GM18907 (cell line): ENCODE data around the gene RYR1.
"Not testable (repeated sequence)": the region's sequence is repeated elsewhere in the genome, so short reads cannot be mapped to it uniquely, and the experiment has no call there.

ENCODE experiments used
- ATAC-seq: cut with Tn5 transposase; IDR thresholded peaks from one replicate; pipeline ENCODE4 v1.9.1; 2021; ENCODE audit warnings: mild to moderate bottlenecking, moderate library complexity; ENCODE audit not compliant: unreplicated experiment

Gene RYR1

DNA sequence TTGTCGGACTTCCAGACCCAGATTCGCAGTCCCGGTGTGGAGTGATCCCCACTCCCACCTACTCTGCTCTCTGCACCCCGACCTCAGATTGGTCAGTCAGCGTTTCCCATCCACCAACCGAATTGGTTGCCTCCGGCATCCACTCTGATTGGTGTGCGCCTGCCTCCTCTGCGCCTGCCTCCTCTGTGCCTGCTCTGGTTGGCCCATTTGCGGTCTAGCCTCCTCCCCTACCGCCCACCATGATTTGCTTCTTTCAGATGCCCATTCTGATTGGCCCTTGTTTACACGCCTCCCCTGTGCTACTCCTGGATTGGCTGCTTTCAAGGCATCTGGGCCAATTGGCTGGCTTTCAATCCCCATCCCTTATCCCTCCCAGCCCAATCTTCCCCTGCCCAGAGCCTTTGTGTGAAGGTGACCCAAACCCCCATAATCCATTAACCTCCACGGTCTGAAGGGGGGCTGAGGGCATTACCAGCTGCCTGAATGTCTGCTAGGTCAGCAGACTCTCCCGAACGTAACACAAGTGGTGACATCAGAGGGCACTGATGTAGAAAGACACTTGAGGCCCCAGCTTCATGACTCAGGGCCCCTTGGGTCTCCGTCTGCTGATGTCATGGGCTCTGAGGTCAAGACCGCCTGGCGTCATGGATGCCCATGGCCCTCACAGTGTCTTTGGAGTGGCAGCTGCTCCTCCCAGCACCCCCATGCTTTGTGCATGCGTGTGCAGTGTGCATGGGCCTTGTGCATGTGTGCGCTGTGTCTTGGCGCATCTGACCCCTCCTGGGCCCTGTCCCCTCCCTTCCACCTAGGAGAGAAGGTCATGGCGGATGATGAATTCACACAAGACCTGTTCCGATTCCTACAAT, 103.8 kb downstream of the RYR1 start:
- ATAC-seq = no peak

- ATAC-seq = no peak
These were observed 104.9 kb downstream of the RYR1 start for GRCh38 chr19:38538386-38538785.

GRCh38 chr19:38538793-38539528, 105.5 kb downstream of the RYR1 start:
- ATAC-seq = no peak

DNA sequence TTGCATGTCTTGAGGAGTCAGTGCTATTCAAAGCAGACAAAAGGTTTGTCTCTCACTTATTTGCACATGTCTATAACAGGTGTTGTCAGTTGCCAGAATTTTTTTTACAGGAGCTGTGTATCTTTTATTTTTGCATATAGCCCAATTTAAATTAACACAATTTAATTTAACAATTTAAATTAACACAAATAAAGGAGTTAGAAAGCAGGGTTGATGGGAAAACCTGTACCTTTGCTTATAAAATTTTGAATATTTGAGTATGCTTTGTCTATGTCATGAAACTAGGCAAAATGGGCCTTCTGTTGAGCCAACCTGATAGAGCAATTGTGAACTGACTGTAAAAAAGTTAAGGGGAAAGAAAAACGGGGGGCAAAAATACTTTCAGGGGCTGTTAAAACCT, 106.3 kb downstream of the RYR1 start:
- ATAC-seq = no peak

DNA sequence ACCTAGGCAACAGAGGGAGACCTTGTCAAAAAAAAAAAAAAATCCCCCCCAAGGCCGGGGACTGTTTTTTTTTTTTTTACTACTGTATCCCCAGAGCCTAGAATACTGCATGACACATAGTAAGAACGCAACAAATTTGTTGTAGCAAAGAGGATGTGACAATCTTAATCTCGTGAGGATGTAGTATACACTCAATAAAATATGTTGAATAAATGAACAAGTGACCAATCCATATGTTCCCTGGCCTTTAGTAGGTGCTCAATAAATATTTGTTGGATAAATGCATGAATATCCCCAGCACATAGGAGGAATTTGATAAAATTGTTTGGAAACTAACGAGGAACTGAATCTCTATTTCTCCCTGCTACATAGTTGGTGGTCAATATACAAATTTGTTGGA, 108.5 kb downstream of the RYR1 start:
- ATAC-seq = no peak

DNA sequence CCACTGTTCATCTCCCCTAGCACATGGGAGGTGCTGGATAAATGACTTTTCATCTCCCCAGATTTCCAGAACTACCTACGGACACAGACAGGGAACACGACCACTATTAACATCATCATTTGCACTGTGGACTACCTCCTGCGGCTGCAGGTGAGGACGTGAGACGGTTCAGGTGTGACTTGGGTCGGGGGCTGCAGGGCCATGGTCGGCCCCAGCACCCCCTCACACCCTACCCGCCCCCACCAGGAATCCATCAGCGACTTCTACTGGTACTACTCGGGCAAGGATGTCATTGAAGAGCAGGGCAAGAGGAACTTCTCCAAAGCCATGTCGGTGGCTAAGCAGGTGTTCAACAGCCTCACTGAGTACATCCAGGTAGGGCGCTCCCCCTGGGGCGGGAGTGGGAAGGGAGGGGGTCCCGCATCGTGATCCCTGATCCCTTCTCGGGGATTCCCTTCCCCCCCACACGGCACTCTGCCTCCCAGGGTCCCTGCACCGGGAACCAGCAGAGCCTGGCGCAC, 109.9 kb downstream of the RYR1 start:
- ATAC-seq = no peak

DNA sequence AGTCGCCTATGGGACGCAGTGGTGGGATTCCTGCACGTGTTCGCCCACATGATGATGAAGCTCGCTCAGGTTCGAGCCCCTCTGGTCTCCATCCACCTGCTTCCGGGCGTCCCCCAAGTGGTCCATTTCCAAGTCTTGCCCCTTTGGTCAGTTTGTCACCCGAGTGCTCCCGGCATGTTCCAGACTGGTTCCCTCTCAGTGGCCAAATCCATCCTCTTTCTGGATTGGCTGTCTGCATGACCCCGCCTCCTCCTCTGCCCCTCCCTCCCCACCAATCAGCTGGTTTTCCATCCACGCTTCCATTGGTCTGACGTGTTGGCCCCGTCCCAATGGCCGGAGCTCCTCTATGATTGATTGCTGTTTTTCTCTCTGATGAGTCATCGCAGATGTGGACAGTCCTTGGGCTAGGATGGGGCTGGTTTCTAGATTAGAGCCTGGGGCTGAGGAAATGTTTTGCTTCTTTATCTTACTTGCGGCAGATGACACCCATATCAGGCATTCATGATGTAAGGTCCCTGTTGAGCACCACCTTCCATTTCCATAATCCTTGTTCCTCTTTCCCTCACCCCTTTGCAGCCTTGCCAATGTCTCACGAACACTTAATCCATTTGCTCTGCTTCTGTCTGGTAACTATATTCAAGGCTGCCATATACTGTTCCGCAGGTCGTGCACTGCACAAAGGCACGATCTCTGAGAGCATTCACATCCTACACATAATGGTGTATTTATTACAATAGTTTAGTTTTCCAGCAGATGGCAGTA, 110.5 kb downstream of the RYR1 start:
- peak; percentile 49 for ATAC-seq

DNA sequence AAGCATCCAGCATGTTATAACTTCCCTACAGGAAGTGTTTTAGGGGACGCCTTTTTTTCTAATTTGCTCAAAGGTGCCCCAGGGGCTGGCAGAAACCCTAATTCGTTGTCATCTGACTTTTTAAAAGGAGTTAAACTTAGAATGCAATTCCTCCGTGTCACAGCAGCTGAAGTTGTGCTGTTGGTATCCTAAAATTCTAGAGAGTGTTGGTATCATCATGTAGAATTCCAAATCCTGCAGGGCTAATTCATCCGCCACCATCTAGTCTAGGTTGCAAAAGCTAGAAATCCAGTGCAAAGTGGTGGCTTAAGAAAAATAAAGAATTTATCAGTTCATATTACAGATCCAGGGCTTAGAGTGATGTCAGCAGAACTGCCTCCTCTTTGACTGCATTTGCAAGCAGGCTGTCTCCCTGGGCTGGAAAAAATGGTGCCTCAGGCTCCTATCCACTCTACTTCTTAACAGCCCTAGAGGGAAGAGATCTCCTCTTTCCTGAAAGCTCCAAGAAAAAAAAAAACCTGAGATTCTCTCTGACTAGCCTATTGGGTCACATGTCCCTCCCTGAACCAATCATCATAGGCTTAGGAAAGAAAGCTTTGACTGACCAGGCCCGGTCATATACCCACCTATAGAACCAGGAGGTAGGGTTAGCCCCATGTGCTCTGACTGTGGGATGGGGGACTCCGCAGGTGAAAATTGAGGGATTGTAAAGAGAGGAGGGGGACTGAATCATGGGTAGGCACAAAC, 111.3 kb downstream of the RYR1 start:
- ATAC-seq = no peak

DNA sequence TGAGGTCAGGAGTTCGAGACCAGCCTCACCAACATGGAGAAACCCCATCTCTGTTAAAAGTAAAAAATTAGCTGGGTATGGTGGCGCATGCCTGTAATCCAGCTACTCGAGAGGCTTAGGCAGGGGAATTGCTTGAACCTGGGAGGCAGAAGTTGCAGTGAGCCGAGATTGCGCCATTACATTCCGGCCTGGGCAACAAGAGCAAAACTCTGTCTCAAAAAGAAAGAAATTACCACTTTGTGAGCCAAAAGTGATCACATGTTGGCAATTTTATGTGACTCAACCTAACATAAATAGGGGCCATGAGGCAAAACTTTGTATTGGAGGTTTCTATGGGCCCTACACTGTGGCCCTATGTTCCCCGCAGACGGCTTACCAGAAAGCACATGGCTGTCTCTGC, 112.1 kb downstream of the RYR1 start:
- no peak for ATAC-seq

DNA sequence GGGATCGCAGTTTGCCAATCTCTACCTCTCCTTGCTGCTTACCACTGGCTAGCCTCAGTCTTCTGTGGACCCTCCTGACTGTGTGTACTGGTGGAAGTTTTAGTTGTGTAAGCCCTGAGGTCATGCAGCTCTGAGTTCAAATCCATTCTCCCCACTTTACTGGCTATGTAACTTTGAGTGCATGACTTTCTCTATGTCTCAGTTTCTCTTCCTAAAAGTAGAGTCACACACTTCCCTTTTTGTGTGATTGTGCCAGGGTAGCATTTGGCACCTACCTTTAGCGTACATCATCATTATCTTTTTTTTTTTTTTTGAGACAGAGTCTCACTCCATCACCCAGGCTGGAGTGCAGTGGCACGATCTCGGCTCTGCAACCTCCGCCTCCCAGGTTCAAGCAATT, 113.9 kb downstream of the RYR1 start:
- ATAC-seq = no peak

- ATAC-seq = no peak
These were observed 115.6 kb downstream of the RYR1 start for GRCh38 chr19:38549061-38549460.

GRCh38 chr19:38549942-38550341, 116.5 kb downstream of the RYR1 start:
- no peak for ATAC-seq

GRCh38 chr19:38550376-38550775, 116.9 kb downstream of the RYR1 start:
- ATAC-seq = no peak

GRCh38 chr19:38551450-38551813, 117.9 kb downstream of the RYR1 start:
- ATAC-seq = peak; percentile 47

DNA sequence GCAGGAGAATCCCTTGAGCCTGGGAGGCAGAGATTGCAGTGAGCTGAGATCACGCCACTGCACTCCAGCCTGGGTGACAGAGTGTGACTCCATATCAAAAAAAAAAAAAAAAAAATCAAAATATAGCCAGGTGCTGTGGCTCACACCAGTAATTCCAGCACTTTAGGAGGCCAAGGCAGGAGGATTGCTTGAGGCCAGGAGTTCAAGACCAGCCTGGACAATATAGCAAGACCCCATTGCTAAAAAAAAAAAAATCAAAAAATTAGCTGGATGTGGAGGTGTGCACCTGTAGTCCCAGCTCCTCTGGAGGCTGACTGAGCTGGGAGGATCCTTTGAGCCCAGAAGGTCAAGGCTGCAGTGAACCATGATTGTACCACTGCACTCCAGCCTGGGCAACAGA, 119.7 kb downstream of the RYR1 start:
- ATAC-seq = not testable (repeated sequence)

DNA sequence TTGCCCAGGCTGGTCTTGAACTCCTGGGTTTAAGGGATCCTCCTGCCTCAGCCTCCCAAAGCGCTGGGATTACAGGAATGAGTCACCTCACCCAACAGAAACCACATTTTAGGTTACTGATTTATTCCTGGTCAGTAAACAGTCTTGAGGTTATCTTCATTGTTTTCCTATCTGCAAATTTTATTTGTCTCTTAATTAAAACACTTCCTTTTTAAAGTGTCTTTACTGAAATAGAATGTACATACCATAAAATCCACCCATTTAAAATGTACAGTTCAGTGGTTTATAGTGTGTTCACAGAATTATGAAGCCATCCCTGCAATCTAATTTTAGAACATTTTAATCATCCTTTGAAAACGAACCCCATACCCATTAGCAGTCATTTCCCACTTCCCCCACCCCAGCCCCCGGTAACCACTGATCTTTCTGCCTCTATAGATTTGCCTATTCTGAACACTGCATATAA, 121.2 kb downstream of the RYR1 start:
- no peak for ATAC-seq

DNA sequence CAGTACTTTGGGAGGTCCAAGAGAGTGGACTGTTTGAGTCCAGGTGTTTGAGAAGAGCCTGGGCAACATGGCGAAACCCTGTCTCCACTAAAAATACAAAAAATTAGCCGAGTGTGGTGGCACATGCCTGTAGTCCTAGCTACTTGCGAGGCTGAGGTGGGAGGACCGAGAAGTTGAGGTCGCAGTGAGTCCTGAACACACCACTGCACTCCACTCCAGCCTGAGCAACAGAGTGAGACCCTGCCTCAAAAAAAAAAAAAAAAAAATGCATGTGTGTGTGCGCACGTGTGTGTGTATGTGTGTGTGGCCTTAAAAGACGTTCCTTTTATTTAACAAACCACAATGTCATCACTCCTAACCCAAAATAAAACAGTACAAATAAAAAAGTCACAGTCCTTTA, 121.7 kb downstream of the RYR1 start:
- ATAC-seq = no peak

GRCh38 chr19:38556521-38557174, 123.2 kb downstream of the RYR1 start:
- no peak for ATAC-seq

DNA sequence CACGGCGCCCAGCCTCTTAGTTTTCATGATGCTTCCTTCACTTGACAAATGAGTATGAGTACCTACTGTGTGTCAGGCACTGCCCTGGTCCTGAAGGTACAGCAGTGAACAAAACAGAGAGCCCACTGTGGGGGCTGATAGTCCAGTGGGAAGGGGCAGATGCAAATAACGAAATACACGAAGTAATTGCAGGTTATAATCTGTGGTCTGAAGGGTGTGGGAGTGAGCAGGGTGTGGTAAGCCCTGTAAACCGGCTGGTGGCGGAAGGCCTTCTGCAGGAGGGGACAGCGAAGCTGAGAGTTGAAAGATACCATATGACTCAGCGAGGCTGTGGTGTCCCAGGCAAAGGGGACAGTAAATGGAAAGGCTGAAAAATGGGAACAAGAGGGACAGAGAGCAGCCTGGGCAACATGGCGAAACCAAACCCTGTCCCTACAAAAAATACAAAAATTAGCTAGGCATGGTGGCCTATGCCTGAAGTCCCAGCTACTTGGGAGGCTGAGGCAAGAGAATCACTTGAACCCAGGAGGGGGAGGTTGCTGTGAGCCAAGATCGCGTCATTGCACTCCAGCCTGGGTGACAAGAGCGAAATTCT, 123.8 kb downstream of the RYR1 start:
- ATAC-seq = peak; percentile 30

DNA sequence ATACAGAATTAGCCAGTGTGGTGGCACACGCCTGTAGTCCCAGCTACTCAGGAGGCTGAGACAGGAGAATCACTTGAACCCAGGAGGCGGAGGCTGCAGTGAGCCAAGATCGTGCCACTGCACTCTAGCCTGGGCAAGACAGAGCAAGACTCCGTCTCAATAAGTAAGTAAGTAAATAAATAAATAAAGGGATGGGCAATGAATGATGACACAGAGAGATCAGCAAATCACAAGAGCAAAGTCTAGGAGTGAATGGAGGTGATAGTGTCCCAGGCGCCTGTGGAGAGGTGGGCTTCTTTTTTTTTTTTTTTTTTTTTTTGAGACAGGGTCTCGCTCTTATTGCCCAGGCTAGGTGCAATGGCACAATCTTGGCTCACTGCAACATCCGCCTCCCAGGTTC, 125.4 kb downstream of the RYR1 start:
- not testable (repeated sequence) for ATAC-seq
